ENCODE data around the gene TRIM26. TPM values are rescaled to one million over a fixed set of nuclear protein-coding genes. Genes with fewer than 3 reads are reported as not detected.

TRIM26 gene
- total and polyA plus RNA-seq, 11 donors = 15.1 to 37.4 (median 24.5) TPM

- no peak for ATAC-seq
Observed at GRCh38 chr6:30200551-30201281, 12.5 kb downstream of the TRIM26 start.

GRCh38 chr6:30198166-30199084 lies 14.8 kb downstream of the TRIM26 start:
- DNase-seq = no peak
- H3K4me3 ChIP-seq = no peak overlapping the region
- TF ChIP-seq POLR2A (IDR thresholded peaks at IDR 0.05) = no peak
- TF ChIP-seq CTCF (IDR thresholded peaks at IDR 0.05) = no peak
- intact Hi-C loops (cut with DNase I) = no loop called here
- H3K36me3 ChIP-seq = peaks cover 0 to 79% (median 72%) of the 10 kb centered on the region in 9 donors
- ATAC-seq = peak in 1 of 4 donors; percentile 12
- H3K4me1 ChIP-seq = peaks cover 0 to 30% (median 4%) of the 10 kb centered on the region in 12 donors
- H3K27ac ChIP-seq = no peak overlapping the region
- 92 to 96% (median 94%) methylated on average over 26 to 34 of the region's 34 CpGs for WGBS, 4 donors
- H3K9me3 ChIP-seq = no peaks in the 10 kb centered on the region
- no peaks in the 10 kb centered on the region for H3K27me3 ChIP-seq

More at GRCh38 chr6:30200551-30201281, 12.5 kb downstream of the TRIM26 start:
- WGBS, 4 donors = 74 to 79% (median 77%) methylated on average over 6 of the region's 6 CpGs
- H3K9me3 ChIP-seq = no peaks in the 10 kb centered on the region
- no peak for DNase-seq
- TF ChIP-seq CTCF (IDR thresholded peaks at IDR 0.05) = no peak
- no peak for TF ChIP-seq POLR2A (IDR thresholded peaks at IDR 0.05)
- H3K4me1 ChIP-seq = peaks cover 0 to 43% (median 5%) of the 10 kb centered on the region in 12 donors
- intact Hi-C loops (cut with DNase I) = no loop called here
- no peak overlapping the region for H3K27ac ChIP-seq
- no peaks in the 10 kb centered on the region for H3K27me3 ChIP-seq
- H3K36me3 ChIP-seq = peaks cover 0 to 60% (median 49%) of the 10 kb centered on the region in 9 donors
- no peak overlapping the region for H3K4me3 ChIP-seq

GRCh38 chr6:30196376-30196775 lies 16.8 kb downstream of the TRIM26 start:
- H3K4me3 ChIP-seq = no peak overlapping the region
- intact Hi-C loops (cut with DNase I) = no loop called here
- ATAC-seq (no peak), DNase-seq (no peak)
- H3K9me3 ChIP-seq = no peaks in the 10 kb centered on the region
- peaks cover 0 to 10% (median 0%) of the 10 kb centered on the region in 12 donors for H3K4me1 ChIP-seq
- H3K27ac ChIP-seq = no peak overlapping the region
- WGBS, 4 donors = 93 to 96% (median 95%) methylated on average over 11 to 12 of the region's 12 CpGs
- H3K27me3 ChIP-seq = no peaks in the 10 kb centered on the region
- TF ChIP-seq CTCF (IDR thresholded peaks at IDR 0.05) (no peak), POLR2A (IDR thresholded peaks at IDR 0.05) (no peak)
- peaks cover 0 to 93% (median 90%) of the 10 kb centered on the region in 9 donors for H3K36me3 ChIP-seq

GRCh38 chr6:30195951-30196350 lies 17.3 kb downstream of the TRIM26 start:
- intact Hi-C loops (cut with DNase I) = no loop called here
- ATAC-seq (no peak), DNase-seq (no peak)
- peaks cover 0 to 95% (median 92%) of the 10 kb centered on the region in 9 donors for H3K36me3 ChIP-seq
- no peaks in the 10 kb centered on the region for H3K27me3 ChIP-seq
- TF ChIP-seq CTCF (IDR thresholded peaks at IDR 0.05) (no peak), POLR2A (IDR thresholded peaks at IDR 0.05) (no peak)
- H3K4me1 ChIP-seq = peaks cover 0 to 6% (median 0%) of the 10 kb centered on the region in 12 donors
- WGBS, 4 donors = 88 to 100% (median 94%) methylated on average over 1 of the region's 1 CpG
- no peak overlapping the region for H3K4me3 ChIP-seq
- no peak overlapping the region for H3K27ac ChIP-seq
- no peaks in the 10 kb centered on the region for H3K9me3 ChIP-seq
